Measurements from ENCODE around the gene CARS1.

DNA sequence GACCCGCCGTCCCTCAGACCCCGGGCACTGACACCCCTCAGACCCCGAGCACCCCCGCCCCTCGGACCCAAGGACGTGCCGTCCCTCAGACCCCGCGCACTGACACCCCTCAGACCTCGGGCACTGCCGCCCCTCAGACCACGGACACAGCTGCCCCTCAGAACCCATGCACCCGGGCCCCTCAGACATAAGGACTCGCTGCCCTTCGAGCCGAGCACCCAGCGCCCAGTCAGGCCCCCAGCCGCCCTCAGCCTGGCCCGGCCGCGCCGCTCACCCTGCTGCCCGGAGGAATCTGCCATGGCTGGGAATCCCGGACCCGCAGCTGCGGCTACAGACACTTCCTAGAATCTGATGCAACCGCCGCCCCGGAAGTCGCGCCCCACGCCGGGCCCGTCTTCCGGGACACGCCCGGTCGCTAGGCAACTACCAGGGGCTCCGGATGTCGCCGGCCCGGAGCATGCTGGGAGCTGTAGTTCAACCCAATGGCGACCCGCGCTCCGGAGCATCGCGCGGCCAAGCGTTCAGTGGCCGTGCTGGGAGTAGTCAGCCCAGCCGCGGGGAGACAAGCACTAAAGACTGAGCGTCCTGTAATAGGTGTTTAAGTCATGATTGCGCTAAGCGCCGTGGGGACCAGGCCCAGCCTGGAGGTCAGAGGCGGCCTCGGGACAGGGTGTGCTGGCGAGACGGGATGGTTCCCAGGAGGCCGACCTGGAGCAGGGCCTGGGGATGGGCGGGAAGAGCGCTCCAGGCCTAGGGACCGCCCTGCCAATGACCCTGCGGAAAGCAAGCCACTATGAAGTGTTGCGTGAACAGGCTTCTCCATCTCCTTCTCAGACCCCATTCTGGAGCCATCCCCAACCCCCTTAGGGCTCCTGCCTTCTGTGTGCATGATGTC, at the start of gene CARS1:
- TF ChIP-seq, protein P1, sequence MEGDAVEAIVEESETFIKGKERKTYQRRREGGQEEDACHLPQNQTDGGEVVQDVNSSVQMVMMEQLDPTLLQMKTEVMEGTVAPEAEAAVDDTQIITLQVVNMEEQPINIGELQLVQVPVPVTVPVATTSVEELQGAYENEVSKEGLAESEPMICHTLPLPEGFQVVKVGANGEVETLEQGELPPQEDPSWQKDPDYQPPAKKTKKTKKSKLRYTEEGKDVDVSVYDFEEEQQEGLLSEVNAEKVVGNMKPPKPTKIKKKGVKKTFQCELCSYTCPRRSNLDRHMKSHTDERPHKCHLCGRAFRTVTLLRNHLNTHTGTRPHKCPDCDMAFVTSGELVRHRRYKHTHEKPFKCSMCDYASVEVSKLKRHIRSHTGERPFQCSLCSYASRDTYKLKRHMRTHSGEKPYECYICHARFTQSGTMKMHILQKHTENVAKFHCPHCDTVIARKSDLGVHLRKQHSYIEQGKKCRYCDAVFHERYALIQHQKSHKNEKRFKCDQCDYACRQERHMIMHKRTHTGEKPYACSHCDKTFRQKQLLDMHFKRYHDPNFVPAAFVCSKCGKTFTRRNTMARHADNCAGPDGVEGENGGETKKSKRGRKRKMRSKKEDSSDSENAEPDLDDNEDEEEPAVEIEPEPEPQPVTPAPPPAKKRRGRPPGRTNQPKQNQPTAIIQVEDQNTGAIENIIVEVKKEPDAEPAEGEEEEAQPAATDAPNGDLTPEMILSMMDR (IDR thresholded peaks at IDR 0.05), result peak in 2 of 6 experiments; percentile 29 to 30
- TF ChIP-seq POLR2A (IDR thresholded peaks at IDR 0.05) (peak in 3 of 4 donors; percentile 35 to 73 (median 70)), EP300 (IDR thresholded peaks at IDR 0.05) (peak in 3 of 4 donors; percentile 26 to 71 (median 51)), POLR2AphosphoS5 (IDR thresholded peaks at IDR 0.05) (peak; percentile 86 to 95)
